Measurements from ENCODE around the gene C1orf50. TPM values are rescaled to one million over a fixed set of nuclear protein-coding genes. Genes with fewer than 3 reads are reported as not detected.

The C1orf50 gene
- total RNA-seq, 4 donors from 2014 or later, result 2.9 to 8.3 (median 4.1) TPM

GRCh38 chr1:42779725-42780124 is 12.7 kb downstream of the C1orf50 start:
- no peak for TF ChIP-seq CTCF (IDR thresholded peaks at IDR 0.05; ENCODE audit: low read depth)

GRCh38 chr1:42780176-42780575 is 13.1 kb downstream of the C1orf50 start:
- no peak for TF ChIP-seq CTCF (IDR thresholded peaks at IDR 0.05; ENCODE audit: low read depth)

GRCh38 chr1:42783092-42783491 is 16.0 kb downstream of the C1orf50 start:
- no peak for TF ChIP-seq CTCF (IDR thresholded peaks at IDR 0.05; ENCODE audit: low read depth)

GRCh38 chr1:42784547-42784945 is 17.5 kb downstream of the C1orf50 start:
- no peak for TF ChIP-seq CTCF (IDR thresholded peaks at IDR 0.05; ENCODE audit: low read depth)

- no peak for TF ChIP-seq CTCF (IDR thresholded peaks at IDR 0.05; ENCODE audit: low read depth)
These were observed 18.1 kb downstream of the C1orf50 start, which contains the start of gene TMEM269 for GRCh38 chr1:42784946-42785693. Gene TMEM269, plus strand, starts transcription at chr1:42784991. Its CDS starts 4,903 bp downstream, at chr1:42789894.

GRCh38 chr1:42786097-42786496 is 19.0 kb downstream of the C1orf50 start:
- TF ChIP-seq CTCF (IDR thresholded peaks at IDR 0.05; ENCODE audit: low read depth), result no peak

GRCh38 chr1:42788021-42788420 is 21.0 kb downstream of the C1orf50 start:
- TF ChIP-seq CTCF (IDR thresholded peaks at IDR 0.05; ENCODE audit: low read depth), result no peak
